Effector memory CD8-positive, alpha-beta T cell (primary cell): Measurements from ENCODE around the gene INPP5K.

Experiments
- ATAC-seq: fragments of 150-1000 bp; cut with Tn5 transposase; replicated peaks from 2 replicates; pipeline ENCODE4 v1.10.0; 2021; ENCODE audit warnings: mild to moderate bottlenecking, moderate library complexity
- DNase-seq, 3 experiments: peaks; one replicate each; pipeline ENCODE4 v3.0.0; 2021
- H3K27ac Mint-ChIP-seq, 2 donors: one replicate each; pipeline ENCODE4 v1.8.0; 2022; ENCODE audit warnings: mild to moderate bottlenecking in 2 of 2, mixed read lengths in 2 of 2, moderate library complexity in 2 of 2
- H3K27me3 Mint-ChIP-seq, 2 donors: one replicate each; pipeline ENCODE4 v1.8.0; 2022; ENCODE audit warnings: mixed read lengths in 2 of 2
- H3K36me3 Mint-ChIP-seq: one replicate; pipeline ENCODE4 v1.8.0; 2022; ENCODE audit warnings: mild to moderate bottlenecking, moderate library complexity, mixed read lengths; ENCODE audit not compliant: insufficient read depth
- H3K4me1 Mint-ChIP-seq, 2 donors: one replicate each; pipeline ENCODE4 v1.8.0; 2022; ENCODE audit warnings: low read depth in 2 of 2, mixed read lengths in 2 of 2
- H3K4me3 Mint-ChIP-seq, 2 donors: one replicate each; pipeline ENCODE4 v1.8.0; 2022; ENCODE audit warnings: mild to moderate bottlenecking in 2 of 2, mixed read lengths in 2 of 2, moderate library complexity in 2 of 2
- H3K9me3 Mint-ChIP-seq, 2 donors: one replicate each; pipeline ENCODE4 v1.8.0; 2022; ENCODE audit warnings: mixed read lengths in 2 of 2

Gene INPP5K

DNA sequence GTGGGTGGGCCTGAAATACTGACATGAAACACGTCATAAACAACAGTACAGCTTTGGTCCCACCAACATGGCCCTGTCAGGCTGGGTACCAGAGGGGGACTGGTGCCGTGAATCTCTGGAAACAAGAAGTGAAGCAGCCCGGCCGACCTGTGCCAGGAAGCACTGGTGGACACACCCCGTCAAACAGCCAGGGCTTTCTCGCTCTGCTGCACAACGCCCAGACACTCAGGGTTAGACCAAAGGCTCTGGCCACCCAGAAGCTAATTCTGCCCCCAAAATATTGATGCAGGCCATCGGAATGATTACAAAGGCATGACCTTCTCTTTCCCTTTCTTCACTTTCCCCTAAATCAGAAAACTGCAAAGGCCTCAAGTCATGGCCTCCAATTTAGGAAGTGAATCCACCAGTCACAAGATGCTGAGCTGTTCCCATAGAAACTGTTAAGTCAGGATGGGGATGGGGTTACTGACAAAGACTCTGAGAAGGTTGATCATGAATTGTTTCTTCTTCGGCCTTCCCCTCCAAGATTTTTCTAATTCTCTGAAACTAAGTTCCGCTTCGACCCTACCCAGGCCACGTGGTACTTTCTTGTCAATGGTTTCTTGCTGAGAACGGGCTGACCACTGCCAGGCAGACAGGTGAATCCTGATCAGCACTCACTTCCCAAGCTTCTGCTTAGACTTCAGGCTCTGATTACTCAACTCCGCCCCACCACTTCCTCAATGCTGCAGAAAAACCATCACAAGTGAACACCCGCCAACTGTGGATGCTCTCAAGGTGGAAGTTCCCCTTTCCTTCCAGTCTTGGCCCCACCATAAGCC lies 39.4 kb upstream of the INPP5K start:
- no peak for ATAC-seq

DNA sequence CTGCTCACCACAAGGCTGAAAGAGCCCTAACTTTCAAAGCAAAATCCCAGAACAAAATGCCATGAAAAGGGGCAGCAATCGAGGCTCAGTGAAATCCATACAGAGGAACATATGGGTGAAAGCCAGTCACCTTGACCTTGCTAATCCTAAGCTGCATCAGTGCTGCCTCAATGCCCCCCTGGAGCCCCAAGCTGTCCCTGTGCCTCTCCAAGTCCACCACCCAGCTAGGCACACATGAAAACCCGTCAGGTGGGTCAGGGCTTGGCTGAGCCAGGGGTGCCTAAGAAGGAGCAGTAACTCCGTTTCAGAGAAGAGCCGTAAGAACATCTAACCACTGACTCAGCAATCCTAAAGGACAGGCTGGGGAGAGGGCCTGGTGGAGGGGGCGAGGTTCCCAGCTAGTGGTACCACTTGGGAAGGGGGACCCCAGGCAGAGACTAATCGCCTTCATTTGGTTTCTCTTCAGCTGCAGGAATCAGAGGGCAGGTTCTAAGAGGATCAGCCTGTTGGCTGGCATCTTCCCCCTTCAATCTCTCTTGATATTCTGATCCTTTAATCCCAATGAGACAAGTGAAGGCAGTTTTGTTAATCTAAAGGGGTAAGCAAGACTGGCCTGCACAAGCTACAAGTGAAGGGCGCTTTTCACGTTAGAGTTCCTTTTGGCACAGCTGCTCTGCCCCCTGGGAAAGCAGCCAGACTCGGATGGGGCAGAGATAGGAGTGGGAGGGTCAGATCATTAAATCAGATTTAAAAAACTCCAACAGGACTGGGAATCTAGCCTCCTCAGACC lies 38.5 kb upstream of the INPP5K start:
- Mint-ChIP-seq H3K36me3 (peaks cover 24% of the 10 kb centered on the region), H3K4me3 (no peak overlapping the region), H3K9me3 (no peaks in the 10 kb centered on the region), H3K27me3 (no peaks in the 10 kb centered on the region), H3K4me1 (peaks cover 16 to 18% of the 10 kb centered on the region in 2 donors), H3K27ac (peak overlapping the region in 1 of 2 donors; percentile 12)
- DNase-seq (no peak), ATAC-seq (no peak)

More for the DNA sequence above, 39.4 kb upstream of the INPP5K start:
- peak overlapping the region in 1 of 2 donors; percentile 59 for H3K27ac Mint-ChIP-seq
- no peaks in the 10 kb centered on the region for H3K27me3 Mint-ChIP-seq
- peaks cover 17 to 21% of the 10 kb centered on the region in 2 donors for H3K4me1 Mint-ChIP-seq
- DNase-seq, result no peak
- H3K4me3 Mint-ChIP-seq, result no peak overlapping the region
- peaks cover 18% of the 10 kb centered on the region for H3K36me3 Mint-ChIP-seq
- H3K9me3 Mint-ChIP-seq, result no peaks in the 10 kb centered on the region

DNA sequence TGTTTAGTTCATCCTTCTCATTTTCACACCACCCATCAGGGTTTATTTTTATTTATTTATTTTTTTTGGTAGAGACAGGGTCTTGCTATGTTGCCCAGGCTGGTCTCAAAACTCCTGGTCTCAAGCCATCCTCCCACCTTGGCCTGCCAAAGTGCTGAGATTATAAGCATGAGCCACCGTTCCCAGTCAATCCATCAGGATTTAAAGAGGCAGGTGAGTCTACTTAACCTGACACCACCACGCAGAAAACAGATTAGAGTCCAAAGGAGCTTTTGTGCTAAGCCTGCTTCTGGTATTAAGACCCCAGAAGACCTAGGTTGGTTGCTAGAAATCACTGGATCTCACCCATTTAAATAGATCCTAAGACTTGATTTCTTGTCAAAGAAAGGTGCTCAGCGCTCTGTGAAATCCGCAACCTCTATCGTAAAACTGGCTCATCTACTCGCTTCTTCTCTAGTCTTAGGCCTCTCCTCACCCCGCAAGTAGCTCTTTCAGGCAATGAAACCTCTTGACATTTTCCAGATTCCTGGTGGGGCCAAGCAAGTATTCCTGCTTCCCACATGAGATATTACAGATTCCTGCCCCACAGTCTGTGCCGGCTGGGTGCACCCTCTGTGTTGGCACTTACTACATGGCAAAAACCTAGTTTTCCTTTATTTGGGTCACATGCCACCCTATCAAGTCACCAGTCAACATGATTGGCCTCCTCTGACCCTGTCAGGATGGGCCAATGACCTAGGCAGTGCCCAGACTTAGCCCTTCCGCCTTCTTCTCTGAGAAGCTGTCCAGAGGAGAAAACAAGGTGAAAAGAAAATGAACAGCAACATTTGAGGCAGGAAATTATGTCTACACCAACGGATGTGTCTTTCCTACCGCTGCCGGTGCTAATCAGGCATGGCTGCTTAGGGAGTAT lies 37.2 kb upstream of the INPP5K start:
- peaks cover 12% of the 10 kb centered on the region in 2 donors for H3K4me1 Mint-ChIP-seq
- H3K9me3 Mint-ChIP-seq, result no peaks in the 10 kb centered on the region
- H3K27me3 Mint-ChIP-seq, result no peaks in the 10 kb centered on the region
- ATAC-seq, result no peak
- no peak for DNase-seq
- peaks cover 35% of the 10 kb centered on the region for H3K36me3 Mint-ChIP-seq
- H3K27ac Mint-ChIP-seq, result peak overlapping the region in 1 of 2 donors; percentile 71
- no peak overlapping the region for H3K4me3 Mint-ChIP-seq

DNA sequence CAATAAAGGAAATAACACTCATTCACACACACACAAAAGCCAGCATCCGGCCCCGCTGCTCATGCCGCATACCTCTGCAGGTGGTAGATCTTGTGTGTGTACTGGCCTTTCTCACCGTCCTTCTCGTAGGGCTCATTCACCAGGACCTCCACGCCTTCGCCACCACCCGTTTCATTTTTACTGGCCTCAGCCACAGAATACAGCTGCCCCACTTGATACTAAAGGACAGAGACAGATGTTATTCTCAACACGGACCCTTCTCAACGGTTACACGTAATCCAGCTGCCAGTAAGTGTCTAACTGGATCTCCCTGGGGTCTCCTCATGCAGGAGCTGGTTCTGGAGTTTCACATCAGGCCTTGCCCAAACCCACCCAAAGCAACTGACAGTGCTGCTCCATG lies 36.5 kb upstream of the INPP5K start:
- Mint-ChIP-seq H3K4me3 (no peak overlapping the region), H3K27ac (no peak overlapping the region), H3K27me3 (no peaks in the 10 kb centered on the region), H3K9me3 (no peaks in the 10 kb centered on the region), H3K36me3 (peaks cover 41% of the 10 kb centered on the region), H3K4me1 (peaks cover 12% of the 10 kb centered on the region in 2 donors)
- ATAC-seq (no peak), DNase-seq (no peak)

DNA sequence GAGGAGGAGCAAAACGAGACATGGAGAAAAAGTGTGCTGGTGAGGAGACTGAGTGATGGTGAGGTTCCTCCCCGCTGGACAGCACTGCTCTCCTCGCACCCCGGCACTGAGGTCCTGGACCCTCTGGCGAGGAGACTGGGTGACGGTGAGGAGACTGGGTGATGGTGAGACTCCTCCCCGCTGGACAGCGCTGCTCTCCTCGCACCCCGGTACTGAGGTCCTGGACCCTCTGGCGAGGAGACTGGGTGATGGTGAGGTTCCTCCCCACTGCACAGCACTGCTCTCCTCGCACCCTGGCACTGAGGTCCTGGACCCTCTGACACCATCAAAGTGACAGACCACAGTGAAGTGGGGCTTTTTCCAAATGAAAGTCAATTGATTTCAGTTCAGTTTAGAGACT lies 35.3 kb upstream of the INPP5K start:
- ATAC-seq (no peak), DNase-seq (no peak)
- Mint-ChIP-seq H3K4me1 (peaks cover 10 to 12% of the 10 kb centered on the region in 2 donors), H3K9me3 (no peaks in the 10 kb centered on the region), H3K36me3 (peaks cover 49% of the 10 kb centered on the region), H3K27me3 (no peaks in the 10 kb centered on the region), H3K27ac (no peak overlapping the region), H3K4me3 (no peak overlapping the region)

DNA sequence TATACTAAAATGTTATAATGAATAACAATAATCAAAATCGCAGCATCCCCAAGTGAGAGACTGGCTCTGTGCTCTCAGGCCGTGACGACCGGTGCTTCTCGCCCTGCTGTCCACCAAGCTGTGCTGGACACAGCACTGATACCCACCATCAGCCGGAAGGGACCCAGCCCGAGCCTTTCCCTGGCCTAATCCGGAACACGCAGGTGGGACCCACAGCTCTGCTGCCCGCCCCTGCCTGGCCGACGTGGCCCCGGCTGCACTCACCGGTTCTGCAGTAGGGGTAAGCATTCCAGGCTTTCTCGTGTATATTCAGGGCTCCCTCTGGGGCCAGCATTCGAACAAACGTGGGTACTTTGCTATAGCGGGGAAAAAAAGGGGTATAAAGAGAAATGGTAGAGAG lies 31.6 kb upstream of the INPP5K start:
- ATAC-seq (no peak), DNase-seq (no peak)
- Mint-ChIP-seq H3K4me3 (no peak overlapping the region), H3K4me1 (peaks cover 4 to 6% of the 10 kb centered on the region in 2 donors), H3K9me3 (no peaks in the 10 kb centered on the region), H3K27me3 (no peaks in the 10 kb centered on the region), H3K36me3 (peaks cover 49% of the 10 kb centered on the region), H3K27ac (no peak overlapping the region)

DNA sequence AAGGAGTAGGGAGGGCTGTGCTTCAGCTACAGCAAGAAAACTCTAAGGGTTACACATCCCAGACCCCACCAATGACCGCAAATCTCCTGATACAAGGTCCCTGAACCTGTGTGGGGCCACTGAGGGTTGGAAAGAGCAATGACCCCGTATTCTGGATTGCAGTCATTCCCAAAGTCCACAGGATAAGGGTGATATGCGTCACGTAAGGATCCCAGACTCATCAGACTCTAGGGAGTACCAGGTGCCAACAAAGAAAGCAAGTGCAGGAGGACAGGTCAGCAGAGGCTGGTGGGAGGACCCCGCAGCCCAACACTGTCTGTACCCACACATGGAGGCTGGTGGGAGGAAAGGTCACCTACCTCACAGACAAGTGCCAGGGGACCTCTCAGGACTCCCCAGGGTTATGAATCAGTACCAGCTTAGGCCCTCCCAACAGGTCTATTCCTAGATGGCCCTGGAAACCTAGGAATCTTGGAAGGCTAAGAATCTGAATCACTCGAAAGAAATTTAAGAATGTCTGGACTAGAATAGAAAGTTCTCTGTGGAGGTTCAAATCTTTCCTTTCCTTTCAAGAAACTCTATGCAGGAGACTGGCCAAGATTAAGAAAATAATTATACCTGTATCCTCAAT lies 30.0 kb upstream of the INPP5K start:
- peaks cover 51% of the 10 kb centered on the region for H3K36me3 Mint-ChIP-seq
- H3K4me3 Mint-ChIP-seq, result no peak overlapping the region
- H3K4me1 Mint-ChIP-seq, result peaks cover 3 to 4% of the 10 kb centered on the region in 2 donors
- peak overlapping the region in 1 of 2 donors; percentile 12 for H3K27ac Mint-ChIP-seq
- H3K27me3 Mint-ChIP-seq, result no peaks in the 10 kb centered on the region
- H3K9me3 Mint-ChIP-seq, result no peaks in the 10 kb centered on the region
- ATAC-seq, result no peak
- no peak for DNase-seq

DNA sequence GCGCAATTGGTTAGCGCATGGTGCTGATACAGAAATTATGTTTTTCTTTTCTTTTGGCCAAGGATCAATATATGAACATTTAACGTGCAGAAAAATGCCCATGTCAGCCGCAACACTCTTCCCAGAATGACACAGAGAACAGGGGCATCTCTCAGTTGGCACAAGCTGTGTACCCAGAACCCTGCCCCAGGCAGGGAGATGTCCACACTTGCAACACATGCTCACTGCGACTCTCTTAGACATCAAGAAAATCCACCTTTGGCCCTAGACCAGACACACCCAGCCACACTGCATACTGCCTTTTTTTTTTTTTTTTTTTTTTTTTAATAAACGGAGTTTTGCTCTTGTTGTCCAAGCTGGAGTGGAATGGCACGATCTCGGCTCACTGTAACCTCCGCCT lies 29.2 kb upstream of the INPP5K start:
- Mint-ChIP-seq H3K9me3 (no peaks in the 10 kb centered on the region), H3K27me3 (no peaks in the 10 kb centered on the region), H3K27ac (no peak overlapping the region), H3K36me3 (peaks cover 53% of the 10 kb centered on the region), H3K4me1 (peaks cover 3 to 4% of the 10 kb centered on the region in 2 donors), H3K4me3 (no peak overlapping the region)
- ATAC-seq (no peak), DNase-seq (no peak)

DNA sequence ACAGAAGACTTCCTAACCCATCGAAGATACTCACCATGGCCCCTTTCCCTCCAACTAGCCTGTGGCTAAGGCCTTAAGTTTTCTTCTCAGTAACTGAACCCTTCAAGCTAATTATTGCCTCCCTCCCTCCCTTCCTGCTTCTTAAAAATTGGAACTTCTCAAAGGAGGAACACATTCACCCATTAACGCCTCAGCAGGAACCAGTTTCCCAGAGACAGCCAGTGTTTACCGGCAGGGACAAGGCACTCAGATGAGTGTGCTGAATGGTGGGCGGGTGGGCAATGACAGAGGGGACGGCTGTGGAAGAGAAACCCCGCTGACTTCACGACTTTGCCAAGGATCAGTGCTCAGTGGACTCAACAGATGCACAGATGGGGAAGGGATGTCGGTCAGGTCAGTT lies 25.9 kb upstream of the INPP5K start:
- Mint-ChIP-seq H3K4me3 (no peak overlapping the region), H3K27ac (no peak overlapping the region), H3K36me3 (peaks cover 57% of the 10 kb centered on the region), H3K4me1 (peaks cover 0 to 2% of the 10 kb centered on the region in 2 donors), H3K9me3 (no peaks in the 10 kb centered on the region), H3K27me3 (no peaks in the 10 kb centered on the region)
- DNase-seq (no peak), ATAC-seq (no peak)

DNA sequence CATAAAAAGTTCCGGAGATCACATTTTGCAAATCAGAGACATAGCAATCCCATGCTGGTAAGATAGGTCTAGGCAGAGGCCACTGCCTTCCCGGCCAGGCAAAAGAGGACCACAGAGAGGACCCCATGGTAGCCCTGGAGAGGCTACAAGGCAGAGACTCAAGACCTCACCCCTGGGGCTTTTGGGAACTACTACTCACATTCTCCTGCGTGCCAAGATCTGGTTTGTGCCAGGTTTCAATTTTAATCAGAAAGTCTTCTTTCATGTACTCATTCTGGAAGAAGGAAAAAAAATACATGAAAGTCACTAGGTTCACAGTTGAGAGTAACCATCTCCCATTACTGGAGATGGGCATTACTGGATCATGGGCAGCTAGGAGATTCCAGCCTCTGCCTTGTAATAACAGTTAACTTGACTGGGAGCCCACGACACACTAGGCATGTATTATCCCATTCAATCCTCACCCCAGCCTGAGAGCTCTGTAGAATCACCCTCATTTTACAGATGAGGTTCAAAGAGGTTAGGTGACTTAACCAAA lies 25.0 kb upstream of the INPP5K start:
- Mint-ChIP-seq H3K27ac (peak overlapping the region in 1 of 2 donors; percentile 19), H3K9me3 (no peaks in the 10 kb centered on the region), H3K27me3 (no peaks in the 10 kb centered on the region), H3K4me1 (peaks cover 0 to 2% of the 10 kb centered on the region in 2 donors), H3K4me3 (no peak overlapping the region), H3K36me3 (peaks cover 59% of the 10 kb centered on the region)
- ATAC-seq (no peak), DNase-seq (no peak)

DNA sequence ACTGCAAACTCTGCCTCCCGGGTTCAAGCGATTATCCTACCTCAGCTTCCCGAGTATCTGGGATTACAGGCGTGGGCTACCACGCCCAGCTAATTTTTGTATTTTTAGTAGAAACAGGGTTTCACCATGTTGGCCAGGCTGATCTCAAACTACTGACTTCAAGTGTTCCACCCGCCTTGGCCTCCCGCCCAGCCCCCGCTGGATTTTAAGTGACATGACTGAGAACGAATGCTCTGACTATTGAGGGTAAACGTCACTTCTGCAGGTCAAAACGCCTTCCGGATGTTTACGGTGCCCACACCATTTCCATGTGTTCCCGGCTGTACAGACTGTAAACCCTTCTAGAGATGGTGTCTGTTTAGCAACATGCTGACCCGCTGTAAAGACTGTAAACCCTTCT lies 23.4 kb upstream of the INPP5K start:
- Mint-ChIP-seq H3K4me3 (no peak overlapping the region), H3K36me3 (peaks cover 72% of the 10 kb centered on the region), H3K27ac (no peak overlapping the region), H3K9me3 (no peaks in the 10 kb centered on the region), H3K4me1 (peaks cover 0 to 2% of the 10 kb centered on the region in 2 donors), H3K27me3 (no peaks in the 10 kb centered on the region)
- ATAC-seq (no peak), DNase-seq (no peak)

DNA sequence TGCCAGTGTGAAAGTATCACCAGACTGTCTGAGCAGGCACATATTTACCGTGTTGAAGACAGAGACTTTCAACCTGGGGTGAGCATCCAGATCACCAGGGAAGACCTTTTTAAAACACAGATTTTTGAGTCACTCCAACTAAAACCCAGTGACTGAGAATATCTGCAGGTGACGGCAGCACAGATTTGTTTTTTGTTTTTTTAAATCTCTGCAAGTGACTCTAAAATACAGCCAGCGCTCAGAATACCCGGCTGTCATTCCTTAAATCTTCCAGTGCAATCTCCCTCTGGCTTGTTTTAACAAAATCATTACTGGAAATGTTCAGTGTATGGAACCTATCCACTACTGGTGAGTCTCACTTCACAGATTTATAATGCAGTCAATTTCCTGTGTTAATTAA lies 19.3 kb upstream of the INPP5K start:
- Mint-ChIP-seq H3K27me3 (no peaks in the 10 kb centered on the region), H3K36me3 (peaks cover 58% of the 10 kb centered on the region)

More for the DNA sequence above, 19.3 kb upstream of the INPP5K start:
- ATAC-seq (no peak), DNase-seq (no peak)
- Mint-ChIP-seq H3K4me3 (no peak overlapping the region), H3K4me1 (no peaks in the 10 kb centered on the region), H3K9me3 (no peaks in the 10 kb centered on the region), H3K27ac (no peak overlapping the region)
